HepG2 (cell line): ENCODE results near the gene ZNF277. TPM values are rescaled to one million over a fixed set of nuclear protein-coding genes. Genes with fewer than 3 reads are reported as not detected.

ENCODE experiments used
- ATAC-seq: fragments of 200-7000 bp; cut with Tn5 transposase; 3 replicates; pipeline ENCODE4 v1.9.1; 2020; ENCODE audit warnings: mild to moderate bottlenecking, moderate library complexity
- BruUV-seq: library from RNA; stranded (reverse); fragments of 400-500 nt; replicated peaks from 2 replicates; lab custom pipeline; 2021; lab: Mats Ljungman, UMichigan
- CTCF ChIA-PET: fragments of 300-600 bp; formaldehyde crosslinking; extraction: SDS; loops from one replicate; lab custom pipeline; 2021; ENCODE audit warnings: low total read pairs, inconsistent platforms, low intra/inter-chr PET ratio; lab: Yijun Ruan, JAX
- POLR2A ChIA-PET: fragments of 350-600 bp; sonication (Branson Sonifier 250); formaldehyde crosslinking; loops from one replicate; lab custom pipeline; 2020; ENCODE audit warnings: antibody characterized with exemption, inconsistent platforms; lab: Yijun Ruan, JAX
- DNase-seq: peaks from one replicate; pipeline ENCODE4 v3.0.0-alpha.2; 2015; ENCODE audit warnings: low spot score
- FAIRE-seq: peaks from 3 replicates; lab custom pipeline; 2011; peaks lifted over from hg19 to GRCh38; lab: Jason Lieb, UNC
- H2AFZ ChIP-seq: one replicate; pipeline ENCODE4 v1.6.1; 2011; ENCODE audit warnings: low read length, inconsistent platforms
- H3K27ac ChIP-seq: fragments of 300-600 bp; 3 replicates; pipeline ENCODE4 v1.8.0; 2011; ENCODE audit warnings: mixed run types, mild to moderate bottlenecking, mixed read lengths, low read length, inconsistent platforms; ENCODE audit not compliant: insufficient read depth; ENCODE audit errors: extremely low read length
- H3K27me3 ChIP-seq, 2 experiments: fragments of 200-600 bp in 1 of 2; 2 replicates in 1 of 2; 3 replicates in 1 of 2; pipeline versions ENCODE4 v1.6.0 to v1.8.0; 2011; ENCODE audit warnings: low read length in 2 of 2, mild to moderate bottlenecking in 2 of 2, moderate library complexity in 2 of 2, inconsistent platforms in 1 of 2; ENCODE audit not compliant: insufficient read depth in 2 of 2, control insufficient read depth in 1 of 2
- H3K36me3 ChIP-seq, 2 experiments: fragments of 200-600 bp in 1 of 2; replicated peaks in 1 of 2; 2 replicates in 1 of 2; 3 replicates in 1 of 2; pipeline versions ENCODE4 v1.5.1 to v1.8.0; 2011; ENCODE audit warnings: low read length in 2 of 2, inconsistent platforms in 1 of 2; ENCODE audit not compliant: insufficient read depth in 2 of 2, control insufficient read depth in 1 of 2
- H3K4me1 ChIP-seq: 2 replicates; pipeline ENCODE4 v1.5.1; 2012; ENCODE audit warnings: low read length, inconsistent platforms; ENCODE audit not compliant: insufficient read depth
- H3K4me2 ChIP-seq: 2 replicates; pipeline ENCODE4 v1.6.0; 2011; ENCODE audit warnings: low read depth, low read length, inconsistent platforms
- H3K4me3 ChIP-seq, 3 experiments: fragments of 200-600 bp in 1 of 3; sonication (generic), shearing (Covaris generic) in 1 of 3; replicated peaks in 1 of 3; 2 replicates each; pipeline ENCODE4 v1.5.1; 2011 to 2016; ENCODE audit warnings: low read length in 3 of 3, inconsistent platforms in 2 of 3, low read depth in 2 of 3, mild to moderate bottlenecking in 2 of 3, control low read depth in 1 of 3, mixed read lengths in 1 of 3; ENCODE audit not compliant: insufficient read depth in 1 of 3
- H3K79me2 ChIP-seq: one replicate; pipeline ENCODE4 v1.6.1; 2011; ENCODE audit warnings: low read length, inconsistent platforms; ENCODE audit not compliant: insufficient read depth
- H3K9ac ChIP-seq: 2 replicates; pipeline ENCODE4 v1.6.0; 2011; ENCODE audit warnings: mild to moderate bottlenecking, low read depth, low read length, inconsistent platforms; ENCODE audit not compliant: insufficient read depth
- H3K9me3 ChIP-seq: 2 replicates; pipeline ENCODE4 v1.5.1; 2012; ENCODE audit warnings: mild to moderate bottlenecking, low read length
- H4K20me1 ChIP-seq: 2 replicates; pipeline ENCODE4 v1.6.0; 2011; ENCODE audit warnings: inconsistent platforms, mild to moderate bottlenecking, low read length, moderate library complexity; ENCODE audit not compliant: insufficient read depth
- BCL3 ChIP-seq: sonication (generic); formaldehyde crosslinking; IDR thresholded peaks from 2 replicates; pipeline ENCODE4 v1.5.1; 2020; ENCODE audit warnings: mild to moderate bottlenecking, missing genetic modification reagents, moderate library complexity
- MTF2 ChIP-seq: sonication (generic); formaldehyde crosslinking; IDR thresholded peaks from 2 replicates; pipeline ENCODE4 v1.5.0; 2020; ENCODE audit warnings: missing genetic modification reagents, borderline replicate concordance
- NR0B2 ChIP-seq: sonication (generic); formaldehyde crosslinking; IDR thresholded peaks from 2 replicates; pipeline ENCODE4 v1.4.0; 2020; ENCODE audit warnings: mild to moderate bottlenecking, missing genetic modification reagents
- NRL ChIP-seq: sonication (generic); formaldehyde crosslinking; IDR thresholded peaks from 2 replicates; pipeline ENCODE4 v1.5.0; 2020; ENCODE audit warnings: missing genetic modification reagents, mild to moderate bottlenecking, moderate library complexity, borderline replicate concordance
- ZBTB25 ChIP-seq: IDR thresholded peaks from 2 replicates; pipeline ENCODE4 v1.6.1; 2018; ENCODE audit warnings: missing genetic modification reagents
- ZNF333 ChIP-seq: sonication (generic); formaldehyde crosslinking; IDR thresholded peaks from 2 replicates; pipeline ENCODE4 v1.4.0; 2020; ENCODE audit warnings: mild to moderate bottlenecking, missing genetic modification reagents, borderline replicate concordance
- ZNF354B ChIP-seq: sonication (generic); formaldehyde crosslinking; IDR thresholded peaks from 2 replicates; pipeline ENCODE4 v1.8.0; 2022; ENCODE audit warnings: mild to moderate bottlenecking, missing genetic modification reagents
- WGBS: methylation state at CpG from one replicate; pipeline ENCODE4 v1.1.6; 2017; ENCODE audit warnings: low lambda C conversion rate; 5-methylcytosine and 5-hydroxymethylcytosine counted together
- in situ Hi-C: cut with HindIII; loops from 2 replicates; pipeline ENCODE4 v1.10.0; 2017; ENCODE audit warnings: low pct_unique_long_range_greater_than_20kb; ENCODE audit not compliant: extremely low pct_ligation_motif_present
- intact Hi-C: fragments of 100-400 bp; cut with micrococcal nuclease; formaldehyde crosslinking; loops from one replicate; pipeline ENCODE4 v1.10.0; 2022; ENCODE audit not compliant: unreplicated experiment
- polyA plus RNA-seq, 8 experiments: library from polyadenylated mRNA; depleted of rRNA in 3 of 8; stranded (reverse) in 7 of 8; unstranded in 1 of 8; fragments of >200 nt; fragmentation: Illumina TruSeq in 4 of 8; extraction: Trizol in 4 of 8; gene quantifications; 2 replicates each; pipeline versions ENCODE4 v1.2.1 to v1.2.3, GENCODE V29; 2011 to 2016; ENCODE audit warnings: low read depth in 4 of 8, missing spikeins in 1 of 8, mixed read lengths in 1 of 8; ENCODE audit not compliant: insufficient read depth in 1 of 8
- total RNA-seq, 5 experiments: library from RNA; depleted of rRNA; stranded (reverse); fragments of >200 nt; fragmentation: Illumina TruSeq; extraction: Trizol; gene quantifications; 2 replicates each; pipeline ENCODE4 v1.2.3, GENCODE V29; 2016; ENCODE audit warnings: low read depth in 1 of 5

The ZNF277 gene
- total and polyA plus RNA-seq, 2 of the 13 experiments (the other 11 are each of a cell fraction or from before 2014, with no cell fraction given) = 29.1 to 30.1 TPM

- CTCF ChIA-PET = no interaction called here
- POLR2A ChIA-PET = no interaction called here
- 92% methylated on average over 18 of the region's 20 CpGs for WGBS
Measured at GRCh38 chr7:112220877-112221434, 14.5 kb downstream of the ZNF277 start.

More at GRCh38 chr7:112220877-112221434, 14.5 kb downstream of the ZNF277 start:
- no peaks in the 10 kb centered on the region for H3K9me3 ChIP-seq
- H3K4me2 ChIP-seq = no peak overlapping the region
- ATAC-seq (no peak), FAIRE-seq (no peak), DNase-seq (no peak)
- H2AFZ ChIP-seq = no peak overlapping the region
- no peak overlapping the region for H3K27ac ChIP-seq
- H3K4me3 ChIP-seq = no peak overlapping the region
- intact Hi-C loops = no loop called here
- H3K36me3 ChIP-seq = peaks cover 0 to 2% of the 10 kb centered on the region in 2 experiments; a peak in 1 of 5 replicates
- H3K27me3 ChIP-seq = no peaks in the 10 kb centered on the region
- TF ChIP-seq ZNF333 = no peak
- TF ChIP-seq ZBTB25 (CRISPR knock-in tag) = no peak
- no peak for TF ChIP-seq NRL (CRISPR knock-in tag)
- TF ChIP-seq NR0B2 (CRISPR knock-in tag) = no peak
- no peak for TF ChIP-seq ZNF354B (CRISPR knock-in tag)
- TF ChIP-seq MTF2 (CRISPR knock-in tag) = no peak
- TF ChIP-seq BCL3 = no peak
- H3K9ac ChIP-seq = no peak overlapping the region
- H4K20me1 ChIP-seq = no peaks in the 10 kb centered on the region; the same call in 1 of the 2 replicates
- peaks cover 71% of the 10 kb centered on the region for H3K79me2 ChIP-seq
- H3K4me1 ChIP-seq = peaks cover 20% of the 10 kb centered on the region
- in situ Hi-C loops = no loop called here
- no TSS peak for BruUV-seq
